HepG2 (cell line): ENCODE results near the gene AURKA. TPM values are rescaled to one million over a fixed set of nuclear protein-coding genes. Genes with fewer than 3 reads are reported as not detected.

Source experiments
- HHEX ChIP-seq: IDR thresholded peaks from 2 replicates; pipeline ENCODE4 v1.6.1; 2016; ENCODE audit warnings: control low read depth
- HNF4G ChIP-seq, 2 experiments: sonication (generic) in 1 of 2; formaldehyde crosslinking in 1 of 2; IDR thresholded peaks; 2 replicates each; pipeline versions ENCODE4 v1.4.0 to v1.6.1; 2011 to 2020; ENCODE audit warnings: borderline replicate concordance in 2 of 2, low read depth in 2 of 2, mild to moderate bottlenecking in 2 of 2, low read length in 1 of 2, missing genetic modification reagents in 1 of 2, moderate library complexity in 1 of 2
- SMARCE1 ChIP-seq: fragments of 450-650 bp; IDR thresholded peaks from 2 replicates; pipeline ENCODE4 v1.6.1; 2017; ENCODE audit warnings: borderline replicate concordance
- SOX5 ChIP-seq: IDR thresholded peaks from 2 replicates; pipeline ENCODE4 v1.6.1; 2016; ENCODE audit warnings: borderline replicate concordance
- U2AF1 ChIP-seq: fragments of 200-400 bp; formaldehyde crosslinking; optimal IDR thresholded peaks from 2 replicates; pipeline ENCODE3; 2017; ENCODE audit warnings: mild to moderate bottlenecking, low read depth, low read length
- ZNF329 ChIP-seq: sonication (generic); formaldehyde crosslinking; IDR thresholded peaks from 2 replicates; pipeline ENCODE4 v1.9.0; 2021; ENCODE audit warnings: low read depth, mild to moderate bottlenecking, missing genetic modification reagents
- ZNF530 ChIP-seq: sonication (generic); formaldehyde crosslinking; IDR thresholded peaks from 2 replicates; pipeline ENCODE4 v1.5.0; 2020; ENCODE audit warnings: low read depth, mild to moderate bottlenecking, missing genetic modification reagents
- ZNF556 ChIP-seq: sonication (generic); formaldehyde crosslinking; IDR thresholded peaks from 2 replicates; pipeline ENCODE4 v1.4.0; 2020; ENCODE audit warnings: mild to moderate bottlenecking, missing genetic modification reagents, borderline replicate concordance
- ZNF678 ChIP-seq: sonication (generic); formaldehyde crosslinking; IDR thresholded peaks from 2 replicates; pipeline ENCODE4 v1.4.0; 2020; ENCODE audit warnings: mild to moderate bottlenecking, missing genetic modification reagents
- polyA plus RNA-seq, 8 experiments: library from polyadenylated mRNA; depleted of rRNA in 3 of 8; stranded (reverse) in 7 of 8; unstranded in 1 of 8; fragments of >200 nt; fragmentation: Illumina TruSeq in 4 of 8; extraction: Trizol in 4 of 8; gene quantifications; 2 replicates each; pipeline versions ENCODE4 v1.2.1 to v1.2.3, GENCODE V29; 2011 to 2016; ENCODE audit warnings: low read depth in 4 of 8, missing spikeins in 1 of 8, mixed read lengths in 1 of 8; ENCODE audit not compliant: insufficient read depth in 1 of 8
- total RNA-seq, 5 experiments: library from RNA; depleted of rRNA; stranded (reverse); fragments of >200 nt; fragmentation: Illumina TruSeq; extraction: Trizol; gene quantifications; 2 replicates each; pipeline ENCODE4 v1.2.3, GENCODE V29; 2016; ENCODE audit warnings: low read depth in 1 of 5
- TF ChIP-seq, protein P1 (sequence below): sonication (generic); formaldehyde crosslinking; IDR thresholded peaks from 2 replicates; pipeline ENCODE4 v1.4.0; 2020; ENCODE audit warnings: missing genetic modification reagents
- TF ChIP-seq, protein P2 (sequence below): conservative IDR thresholded peaks from 2 replicates; pipeline ENCODE4 v1.6.1; 2018; ENCODE audit warnings: missing genetic modification reagents
- TF ChIP-seq, protein P3 (sequence below): sonication (generic); formaldehyde crosslinking; IDR thresholded peaks from 2 replicates; pipeline ENCODE4 v1.9.0; 2022; ENCODE audit warnings: missing genetic modification reagents, mild to moderate bottlenecking, borderline replicate concordance
- TF ChIP-seq, protein P4 (sequence below): IDR thresholded peaks from 2 replicates; pipeline ENCODE4 v1.6.1; 2012; ENCODE audit warnings: low read depth, low read length, improper control_type of control experiment
- TF ChIP-seq, protein P5 (sequence below): IDR thresholded peaks from 2 replicates; pipeline ENCODE4 v1.6.1; 2016; ENCODE audit warnings: missing compliant biosample characterization, missing genetic modification reagents, borderline replicate concordance
- TF ChIP-seq, protein P6 (sequence below): sonication (generic); formaldehyde crosslinking; IDR thresholded peaks from 2 replicates; pipeline ENCODE4 v1.5.0; 2020; ENCODE audit warnings: missing genetic modification reagents
- TF ChIP-seq, protein P7 (sequence below): sonication (generic); formaldehyde crosslinking; IDR thresholded peaks from 2 replicates; pipeline ENCODE4 v1.4.0; 2020; ENCODE audit warnings: missing genetic modification reagents

The AURKA gene
- total and polyA plus RNA-seq, 2 of the 13 experiments (the other 11 are each of a cell fraction or from before 2014, with no cell fraction given) = 96.4 to 224 TPM

DNA sequence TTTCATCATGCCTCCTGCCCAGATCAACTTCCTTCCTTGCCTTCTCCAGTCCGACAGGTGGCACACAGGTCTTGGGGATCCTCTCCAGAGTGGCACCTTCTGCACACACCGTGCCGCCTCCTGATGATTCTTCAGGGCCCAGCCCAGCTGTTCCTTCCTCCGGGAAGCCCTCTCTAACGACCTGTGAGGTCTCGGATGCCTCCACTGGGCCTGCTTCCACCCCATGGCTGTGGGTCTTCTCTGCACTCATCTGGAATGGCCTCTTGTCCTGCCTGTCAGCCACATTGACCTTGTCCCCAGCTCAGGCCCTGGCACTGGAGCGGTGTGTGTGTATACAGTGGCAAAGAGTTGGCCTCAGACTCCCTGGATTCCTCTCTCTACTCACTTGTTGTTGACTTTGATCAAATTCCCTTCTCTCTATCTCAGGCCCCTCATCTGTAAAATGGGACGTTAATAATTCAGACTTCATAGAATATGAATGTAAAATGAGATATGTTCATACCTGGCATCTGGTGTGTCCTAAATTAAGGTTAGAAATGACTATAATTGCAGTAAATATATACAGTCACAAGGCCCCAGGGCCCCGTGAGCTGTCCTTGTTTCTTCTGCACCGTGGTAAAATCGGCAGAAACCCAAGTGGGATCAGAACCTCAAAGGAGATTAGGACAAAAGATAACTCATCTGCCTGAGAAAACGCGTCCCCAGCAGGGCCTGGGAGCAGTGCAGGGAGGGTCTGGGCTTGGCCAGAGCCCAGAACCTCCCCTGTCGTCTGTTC lies 31.7 kb downstream of the AURKA start (continued):
- TF ChIP-seq, protein P1, sequence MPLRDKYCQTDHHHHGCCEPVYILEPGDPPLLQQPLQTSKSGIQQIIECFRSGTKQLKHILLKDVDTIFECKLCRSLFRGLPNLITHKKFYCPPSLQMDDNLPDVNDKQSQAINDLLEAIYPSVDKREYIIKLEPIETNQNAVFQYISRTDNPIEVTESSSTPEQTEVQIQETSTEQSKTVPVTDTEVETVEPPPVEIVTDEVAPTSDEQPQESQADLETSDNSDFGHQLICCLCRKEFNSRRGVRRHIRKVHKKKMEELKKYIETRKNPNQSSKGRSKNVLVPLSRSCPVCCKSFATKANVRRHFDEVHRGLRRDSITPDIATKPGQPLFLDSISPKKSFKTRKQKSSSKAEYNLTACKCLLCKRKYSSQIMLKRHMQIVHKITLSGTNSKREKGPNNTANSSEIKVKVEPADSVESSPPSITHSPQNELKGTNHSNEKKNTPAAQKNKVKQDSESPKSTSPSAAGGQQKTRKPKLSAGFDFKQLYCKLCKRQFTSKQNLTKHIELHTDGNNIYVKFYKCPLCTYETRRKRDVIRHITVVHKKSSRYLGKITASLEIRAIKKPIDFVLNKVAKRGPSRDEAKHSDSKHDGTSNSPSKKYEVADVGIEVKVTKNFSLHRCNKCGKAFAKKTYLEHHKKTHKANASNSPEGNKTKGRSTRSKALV (CRISPR knock-in tag) = peak; percentile 57; the same call in 1 of the 2 replicates
- TF ChIP-seq, protein P2, sequence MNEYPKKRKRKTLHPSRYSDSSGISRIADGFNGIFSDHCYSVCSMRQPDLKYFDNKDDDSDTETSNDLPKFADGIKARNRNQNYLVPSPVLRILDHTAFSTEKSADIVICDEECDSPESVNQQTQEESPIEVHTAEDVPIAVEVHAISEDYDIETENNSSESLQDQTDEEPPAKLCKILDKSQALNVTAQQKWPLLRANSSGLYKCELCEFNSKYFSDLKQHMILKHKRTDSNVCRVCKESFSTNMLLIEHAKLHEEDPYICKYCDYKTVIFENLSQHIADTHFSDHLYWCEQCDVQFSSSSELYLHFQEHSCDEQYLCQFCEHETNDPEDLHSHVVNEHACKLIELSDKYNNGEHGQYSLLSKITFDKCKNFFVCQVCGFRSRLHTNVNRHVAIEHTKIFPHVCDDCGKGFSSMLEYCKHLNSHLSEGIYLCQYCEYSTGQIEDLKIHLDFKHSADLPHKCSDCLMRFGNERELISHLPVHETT (CRISPR knock-in tag) = no peak
- TF ChIP-seq SOX5 (CRISPR knock-in tag) = peak; percentile 21; the same call in 1 of the 2 replicates
- TF ChIP-seq, protein P3, sequence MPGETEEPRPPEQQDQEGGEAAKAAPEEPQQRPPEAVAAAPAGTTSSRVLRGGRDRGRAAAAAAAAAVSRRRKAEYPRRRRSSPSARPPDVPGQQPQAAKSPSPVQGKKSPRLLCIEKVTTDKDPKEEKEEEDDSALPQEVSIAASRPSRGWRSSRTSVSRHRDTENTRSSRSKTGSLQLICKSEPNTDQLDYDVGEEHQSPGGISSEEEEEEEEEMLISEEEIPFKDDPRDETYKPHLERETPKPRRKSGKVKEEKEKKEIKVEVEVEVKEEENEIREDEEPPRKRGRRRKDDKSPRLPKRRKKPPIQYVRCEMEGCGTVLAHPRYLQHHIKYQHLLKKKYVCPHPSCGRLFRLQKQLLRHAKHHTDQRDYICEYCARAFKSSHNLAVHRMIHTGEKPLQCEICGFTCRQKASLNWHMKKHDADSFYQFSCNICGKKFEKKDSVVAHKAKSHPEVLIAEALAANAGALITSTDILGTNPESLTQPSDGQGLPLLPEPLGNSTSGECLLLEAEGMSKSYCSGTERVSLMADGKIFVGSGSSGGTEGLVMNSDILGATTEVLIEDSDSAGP (CRISPR knock-in tag) = peak; percentile 68; the same call in 1 of the 2 replicates
- TF ChIP-seq HHEX (CRISPR knock-in tag) = no peak
- no peak for TF ChIP-seq U2AF1
- TF ChIP-seq, protein P4, sequence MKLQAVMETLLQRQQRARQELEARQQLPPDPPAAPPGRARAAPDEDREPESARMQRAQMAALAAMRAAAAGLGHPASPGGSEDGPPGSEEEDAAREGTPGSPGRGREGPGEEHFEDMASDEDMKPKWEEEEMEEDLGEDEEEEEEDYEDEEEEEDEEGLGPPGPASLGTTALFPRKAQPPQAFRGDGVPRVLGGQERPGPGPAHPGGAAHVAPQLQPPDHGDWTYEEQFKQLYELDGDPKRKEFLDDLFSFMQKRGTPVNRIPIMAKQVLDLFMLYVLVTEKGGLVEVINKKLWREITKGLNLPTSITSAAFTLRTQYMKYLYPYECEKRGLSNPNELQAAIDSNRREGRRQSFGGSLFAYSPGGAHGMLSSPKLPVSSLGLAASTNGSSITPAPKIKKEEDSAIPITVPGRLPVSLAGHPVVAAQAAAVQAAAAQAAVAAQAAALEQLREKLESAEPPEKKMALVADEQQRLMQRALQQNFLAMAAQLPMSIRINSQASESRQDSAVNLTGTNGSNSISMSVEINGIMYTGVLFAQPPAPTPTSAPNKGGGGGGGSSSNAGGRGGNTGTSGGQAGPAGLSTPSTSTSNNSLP = peak; percentile 54; the same call in 1 of the 2 replicates
- TF ChIP-seq, protein P5, sequence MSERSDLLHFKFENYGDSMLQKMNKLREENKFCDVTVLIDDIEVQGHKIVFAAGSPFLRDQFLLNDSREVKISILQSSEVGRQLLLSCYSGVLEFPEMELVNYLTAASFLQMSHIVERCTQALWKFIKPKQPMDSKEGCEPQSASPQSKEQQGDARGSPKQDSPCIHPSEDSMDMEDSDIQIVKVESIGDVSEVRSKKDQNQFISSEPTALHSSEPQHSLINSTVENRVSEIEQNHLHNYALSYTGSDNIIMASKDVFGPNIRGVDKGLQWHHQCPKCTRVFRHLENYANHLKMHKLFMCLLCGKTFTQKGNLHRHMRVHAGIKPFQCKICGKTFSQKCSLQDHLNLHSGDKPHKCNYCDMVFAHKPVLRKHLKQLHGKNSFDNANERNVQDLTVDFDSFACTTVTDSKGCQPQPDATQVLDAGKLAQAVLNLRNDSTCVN = 0 out of 2 replicates have a peak, but pooled peaks have one; percentile 71
- TF ChIP-seq ZNF530 = no peak
- no peak for TF ChIP-seq ZNF556
- peak; percentile 52; the same call in 1 of the 2 replicates for TF ChIP-seq ZNF329
- peak; percentile 77; the same call in 1 of the 2 replicates for TF ChIP-seq ZNF678
- no peak for TF ChIP-seq HNF4G (IDR thresholded peaks at IDR 0.05; ENCODE audit: borderline replicate concordance, low read depth, low read length)
- peak; percentile 54; the same call in 1 of the 2 replicates for TF ChIP-seq HNF4G (CRISPR knock-in tag; IDR thresholded peaks at IDR 0.05; ENCODE audit: borderline replicate concordance, low read depth)
- no peak for TF ChIP-seq SMARCE1
- TF ChIP-seq, protein P6, sequence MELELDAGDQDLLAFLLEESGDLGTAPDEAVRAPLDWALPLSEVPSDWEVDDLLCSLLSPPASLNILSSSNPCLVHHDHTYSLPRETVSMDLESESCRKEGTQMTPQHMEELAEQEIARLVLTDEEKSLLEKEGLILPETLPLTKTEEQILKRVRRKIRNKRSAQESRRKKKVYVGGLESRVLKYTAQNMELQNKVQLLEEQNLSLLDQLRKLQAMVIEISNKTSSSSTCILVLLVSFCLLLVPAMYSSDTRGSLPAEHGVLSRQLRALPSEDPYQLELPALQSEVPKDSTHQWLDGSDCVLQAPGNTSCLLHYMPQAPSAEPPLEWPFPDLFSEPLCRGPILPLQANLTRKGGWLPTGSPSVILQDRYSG = no peak
- TF ChIP-seq, protein P7, sequence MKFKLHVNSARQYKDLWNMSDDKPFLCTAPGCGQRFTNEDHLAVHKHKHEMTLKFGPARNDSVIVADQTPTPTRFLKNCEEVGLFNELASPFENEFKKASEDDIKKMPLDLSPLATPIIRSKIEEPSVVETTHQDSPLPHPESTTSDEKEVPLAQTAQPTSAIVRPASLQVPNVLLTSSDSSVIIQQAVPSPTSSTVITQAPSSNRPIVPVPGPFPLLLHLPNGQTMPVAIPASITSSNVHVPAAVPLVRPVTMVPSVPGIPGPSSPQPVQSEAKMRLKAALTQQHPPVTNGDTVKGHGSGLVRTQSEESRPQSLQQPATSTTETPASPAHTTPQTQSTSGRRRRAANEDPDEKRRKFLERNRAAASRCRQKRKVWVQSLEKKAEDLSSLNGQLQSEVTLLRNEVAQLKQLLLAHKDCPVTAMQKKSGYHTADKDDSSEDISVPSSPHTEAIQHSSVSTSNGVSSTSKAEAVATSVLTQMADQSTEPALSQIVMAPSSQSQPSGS = 0 out of 2 replicates have a peak, but pooled peaks have one; percentile 28
